GM19452 (cell line): ENCODE data around the gene COX14.
"Not testable (repeated sequence)": the region's sequence is repeated elsewhere in the genome, so short reads cannot be mapped to it uniquely, and the experiment has no call there.

ENCODE experiments used
- ATAC-seq: cut with Tn5 transposase; IDR thresholded peaks from one replicate; pipeline ENCODE4 v1.9.1; 2021; ENCODE audit not compliant: unreplicated experiment

Gene COX14

GRCh38 chr12:50107416-50108268, 4.4 kb upstream of the COX14 start:
- no peak for ATAC-seq

- ATAC-seq: no peak
Observed at GRCh38 chr12:50109319-50109718, 2.7 kb upstream of the COX14 start.

- ATAC-seq: no peak
Observed at GRCh38 chr12:50110127-50110761, 1.8 kb upstream of the COX14 start.

- no peak for ATAC-seq
Observed at GRCh38 chr12:50110762-50111351, 1.2 kb upstream of the COX14 start.

GRCh38 chr12:50111395-50111692, 692 bp upstream of the COX14 start:
- peak; percentile 5 for ATAC-seq

- ATAC-seq: no peak
Observed at GRCh38 chr12:50112456-50113218, 601 bp downstream of the COX14 start.

- no peak for ATAC-seq
Observed at GRCh38 chr12:50117057-50117622, 5.1 kb downstream of the COX14 start.

- ATAC-seq: no peak
Observed at GRCh38 chr12:50119387-50119786, 7.4 kb downstream of the COX14 start.

- ATAC-seq: no peak
Observed at GRCh38 chr12:50120521-50120920, 8.5 kb downstream of the COX14 start.

- no peak for ATAC-seq
Observed at GRCh38 chr12:50120953-50121352, 8.9 kb downstream of the COX14 start.

GRCh38 chr12:50121641-50122040, 9.6 kb downstream of the COX14 start:
- ATAC-seq: no peak

GRCh38 chr12:50123203-50123602, 11.2 kb downstream of the COX14 start:
- no peak for ATAC-seq

- no peak for ATAC-seq
Observed at GRCh38 chr12:50127546-50127945, 15.5 kb downstream of the COX14 start.

- ATAC-seq: no peak
Observed at GRCh38 chr12:50129290-50129689, 17.3 kb downstream of the COX14 start.

- no peak for ATAC-seq
Observed at GRCh38 chr12:50132505-50133135, 20.6 kb downstream of the COX14 start.

GRCh38 chr12:50142993-50143392, 31.0 kb downstream of the COX14 start:
- no peak for ATAC-seq

- no peak for ATAC-seq
Observed at GRCh38 chr12:50145439-50145838, 33.4 kb downstream of the COX14 start.

- ATAC-seq: no peak
Observed at GRCh38 chr12:50147281-50147680, 35.2 kb downstream of the COX14 start.

GRCh38 chr12:50148011-50148410, 36.0 kb downstream of the COX14 start:
- ATAC-seq: not testable (repeated sequence)

- no peak for ATAC-seq
Observed at GRCh38 chr12:50149311-50149710, 37.3 kb downstream of the COX14 start.
